ENCODE data around the gene RAB12. TPM values are rescaled to one million over a fixed set of nuclear protein-coding genes. Genes with fewer than 3 reads are reported as not detected.
"Not testable (repeated sequence)": the region's sequence is repeated elsewhere in the genome, so short reads cannot be mapped to it uniquely, and the experiment has no call there.

RAB12 gene
- total RNA-seq, 1 experiment from 2014 or later = 51.3 TPM

DNA sequence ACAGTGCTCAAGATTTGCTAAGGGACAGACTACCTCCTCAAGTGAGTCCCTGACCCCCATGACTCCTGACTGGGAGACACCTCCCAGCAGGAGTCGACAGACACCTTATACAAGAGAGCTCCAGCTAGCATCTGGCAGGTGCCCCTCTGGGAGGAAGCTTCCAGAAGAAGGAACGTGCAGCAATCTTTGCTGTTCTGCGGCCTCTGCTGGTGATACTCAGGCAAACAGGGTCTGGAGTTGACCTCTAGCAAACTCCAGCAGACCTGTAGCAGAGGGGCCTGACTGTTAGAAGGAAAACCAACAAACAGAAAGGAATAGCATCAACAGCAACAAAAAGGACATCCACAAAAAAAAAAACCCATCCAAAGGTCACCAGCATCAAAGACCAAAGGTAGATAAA lies 38.1 kb downstream of the RAB12 start:
- not testable (repeated sequence) for H3K79me2 ChIP-seq (ENCODE audit: insufficient read depth, low read length); H3K4me3 Mint-ChIP-seq; H4K91ac ChIP-seq (ENCODE audit: insufficient read length, low read depth, low read length); H4K20me1 ChIP-seq (ENCODE audit: control insufficient read depth, insufficient read depth, insufficient read length); H3K4me1 ChIP-seq (ENCODE audit: insufficient read depth, low read length); H3K18ac ChIP-seq (ENCODE audit: insufficient read length, low read depth, low read length); H3K79me1 ChIP-seq (ENCODE audit: insufficient read depth, low read depth, low read length, poor library complexity, severe bottlenecking); H3K14ac ChIP-seq (ENCODE audit: insufficient read depth, low read length); H3K4me2 ChIP-seq (ENCODE audit: insufficient read depth, insufficient read length, low read length); H3K27ac Mint-ChIP-seq; H2AK5ac ChIP-seq (ENCODE audit: insufficient read length, low read length); H2BK5ac ChIP-seq (ENCODE audit: insufficient read length, low read length); H3K56ac ChIP-seq (ENCODE audit: insufficient read length, low read depth, low read length); H3K23ac ChIP-seq (ENCODE audit: insufficient read length, low read depth, low read length); H2BK120ac ChIP-seq (ENCODE audit: low read depth, low read length, poor library complexity, severe bottlenecking); H2BK20ac ChIP-seq (ENCODE audit: low read depth, low read length, poor library complexity, severe bottlenecking); H3K23me2 ChIP-seq (ENCODE audit: insufficient read length, low read depth, low read length, poor library complexity, severe bottlenecking); H2BK12ac ChIP-seq (ENCODE audit: insufficient read length, low read depth, low read length); H2BK15ac ChIP-seq (ENCODE audit: low read depth, low read length); H3K4ac ChIP-seq (ENCODE audit: low read depth, low read length); H3K27me3 Mint-ChIP-seq (ENCODE audit: low read depth); H4K8ac ChIP-seq (replicated peaks; ENCODE audit: insufficient read length, low read depth, low read length); H3K9me3 ChIP-seq (ENCODE audit: control insufficient read depth, low read depth, low read length); H3K9ac ChIP-seq (ENCODE audit: extremely low read depth, insufficient read length, low read length); H3T11ph ChIP-seq (ENCODE audit: low read length); H2AFZ ChIP-seq (ENCODE audit: low read length); H3K27me3 ChIP-seq (ENCODE audit: insufficient read depth, low read length); H3K27ac ChIP-seq (ENCODE audit: insufficient read length, low read depth, low read length); DNase-seq; H4K5ac ChIP-seq (ENCODE audit: insufficient read length, low read depth, low read length)
- Mint-ChIP-seq H3K9me3 (peaks cover 26 to 37% of the 10 kb centered on the region in 2 experiments), H3K36me3 (ENCODE audit: insufficient read depth in 1 of 3, low read depth in 3 of 3) (peaks cover 6 to 20% (median 17%) of the 10 kb centered on the region in 3 experiments), H3K4me1 (peaks cover 11 to 13% of the 10 kb centered on the region in 2 experiments)
- WGBS (ENCODE audit: extremely low coverage, insufficient read length, low lambda C conversion rate) = no CpG with 5 or more reads among the region's 3 CpGs
- TF ChIP-seq, protein P1, sequence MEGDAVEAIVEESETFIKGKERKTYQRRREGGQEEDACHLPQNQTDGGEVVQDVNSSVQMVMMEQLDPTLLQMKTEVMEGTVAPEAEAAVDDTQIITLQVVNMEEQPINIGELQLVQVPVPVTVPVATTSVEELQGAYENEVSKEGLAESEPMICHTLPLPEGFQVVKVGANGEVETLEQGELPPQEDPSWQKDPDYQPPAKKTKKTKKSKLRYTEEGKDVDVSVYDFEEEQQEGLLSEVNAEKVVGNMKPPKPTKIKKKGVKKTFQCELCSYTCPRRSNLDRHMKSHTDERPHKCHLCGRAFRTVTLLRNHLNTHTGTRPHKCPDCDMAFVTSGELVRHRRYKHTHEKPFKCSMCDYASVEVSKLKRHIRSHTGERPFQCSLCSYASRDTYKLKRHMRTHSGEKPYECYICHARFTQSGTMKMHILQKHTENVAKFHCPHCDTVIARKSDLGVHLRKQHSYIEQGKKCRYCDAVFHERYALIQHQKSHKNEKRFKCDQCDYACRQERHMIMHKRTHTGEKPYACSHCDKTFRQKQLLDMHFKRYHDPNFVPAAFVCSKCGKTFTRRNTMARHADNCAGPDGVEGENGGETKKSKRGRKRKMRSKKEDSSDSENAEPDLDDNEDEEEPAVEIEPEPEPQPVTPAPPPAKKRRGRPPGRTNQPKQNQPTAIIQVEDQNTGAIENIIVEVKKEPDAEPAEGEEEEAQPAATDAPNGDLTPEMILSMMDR (conservative IDR thresholded peaks at IDR 0.05) = peak; percentile 17; the same call in 1 of the 3 replicates
